A549 (cell line): ENCODE measurements around the gene RIMS3. TPM values are rescaled to one million over a fixed set of nuclear protein-coding genes. Genes with fewer than 3 reads are reported as not detected.

Experiments
- ATAC-seq, 2 experiments: fragments of 200-7000 bp in 1 of 2; fragments of >200 bp in 1 of 2; cut with Nextera tagmentation in 1 of 2; cut with Tn5 transposase in 1 of 2; 3 replicates each; pipeline versions ENCODE4 v1.8.0 to v1.9.1; 2018 to 2020; ENCODE audit warnings: mild to moderate bottlenecking in 1 of 2, moderate library complexity in 1 of 2
- CTCF ChIA-PET: fragments of 300-600 bp; sonication (Branson Sonifier 250); formaldehyde crosslinking; extraction: SDS; loops from one replicate; lab custom pipeline; 2021; ENCODE audit warnings: antibody characterized with exemption, inconsistent platforms; lab: Yijun Ruan, JAX
- POLR2A ChIA-PET: fragments of 350-600 bp; formaldehyde crosslinking; extraction: SDS; loops from one replicate; lab custom pipeline; 2021; ENCODE audit warnings: antibody characterized with exemption, inconsistent platforms; lab: Yijun Ruan, JAX
- DNase-seq, 2 experiments: peaks; one replicate each; pipeline versions ENCODE4 v3.0.0 to v3.0.0-alpha.2; 2011 to 2016; ENCODE audit warnings: low read depth in 1 of 2, low spot score in 1 of 2
- FAIRE-seq: peaks from 2 replicates; lab custom pipeline; 2011; peaks lifted over from hg19 to GRCh38; lab: Jason Lieb, UNC
- H3K27ac ChIP-seq, 2 experiments: fragments of >200 bp; sonication (Bioruptor Twin); formaldehyde crosslinking; 3 replicates each; pipeline ENCODE4 v1.5.1; 2016 to 2017
- H3K4me1 ChIP-seq: fragments of >200 bp; sonication (Bioruptor Twin); formaldehyde crosslinking; 3 replicates; pipeline ENCODE4 v1.6.1; 2016
- H3K4me2 ChIP-seq: fragments of >200 bp; sonication (Bioruptor Twin); formaldehyde crosslinking; 3 replicates; pipeline ENCODE4 v1.6.1; 2016
- H3K4me3 ChIP-seq: fragments of >200 bp; sonication (Bioruptor Twin); formaldehyde crosslinking; 3 replicates; pipeline ENCODE4 v1.5.1; 2016
- H3K9me3 ChIP-seq: fragments of >200 bp; sonication (Bioruptor Twin); formaldehyde crosslinking; 3 replicates; pipeline ENCODE4 v1.6.1; 2016
- CBX2 ChIP-seq: fragments of 200-600 bp; sonication (generic); IDR thresholded peaks from 2 replicates; pipeline ENCODE4 v1.6.1; 2016; ENCODE audit warnings: low read depth, mild to moderate bottlenecking, borderline replicate concordance
- CHD2 ChIP-seq: fragments of 150-350 bp; IDR thresholded peaks from 2 replicates; pipeline ENCODE4 v1.6.1; 2014; ENCODE audit warnings: low read length; ENCODE audit not compliant: partially characterized antibody
- CHD4 ChIP-seq: fragments of 200-600 bp; sonication (generic); IDR thresholded peaks from 2 replicates; pipeline ENCODE4 v1.6.1; 2016; ENCODE audit warnings: antibody characterized with exemption, mild to moderate bottlenecking, borderline replicate concordance
- CTCF ChIP-seq: fragments of >200 bp; sonication (Bioruptor Twin); formaldehyde crosslinking; IDR thresholded peaks from 3 replicates; pipeline ENCODE4 v1.5.1; 2016
- EHF ChIP-seq: fragments of 250-450 bp; sonication (Bioruptor Pico); IDR thresholded peaks from 2 replicates; pipeline ENCODE4 v1.5.0; 2020; ENCODE audit warnings: mild to moderate bottlenecking
- ELK1 ChIP-seq: fragments of 150-350 bp; IDR thresholded peaks from 2 replicates; pipeline ENCODE4 v1.6.1; 2014; ENCODE audit warnings: low read depth, mild to moderate bottlenecking, low read length
- FOSB ChIP-seq: fragments of 250-450 bp; sonication (Bioruptor Pico); IDR thresholded peaks from 2 replicates; pipeline ENCODE4 v1.5.0; 2020; ENCODE audit warnings: mild to moderate bottlenecking, moderate library complexity
- FOSL2 ChIP-seq, 2 experiments: fragments of 450-650 bp in 1 of 2; fragments of >200 bp in 1 of 2; sonication (Bioruptor Twin) in 1 of 2; formaldehyde crosslinking; IDR thresholded peaks; 2 replicates each; pipeline versions ENCODE4 v1.5.0 to v1.6.1; 2016 to 2020; ENCODE audit warnings: mild to moderate bottlenecking in 1 of 2, moderate library complexity in 1 of 2
- GATA3 ChIP-seq: IDR thresholded peaks from 2 replicates; pipeline ENCODE4 v1.6.1; 2012; ENCODE audit warnings: borderline replicate concordance
- HDAC2 ChIP-seq: fragments of 200-600 bp; sonication (generic); IDR thresholded peaks from 2 replicates; pipeline ENCODE4 v1.6.1; 2016
- HOXB13 ChIP-seq: fragments of 250-450 bp; sonication (Bioruptor Pico); IDR thresholded peaks from 2 replicates; pipeline ENCODE4 v1.5.0; 2020; ENCODE audit warnings: low read depth, mild to moderate bottlenecking, moderate library complexity
- HOXB5 ChIP-seq: fragments of 250-450 bp; sonication (Bioruptor Pico); IDR thresholded peaks from 2 replicates; pipeline ENCODE4 v1.5.0; 2020; ENCODE audit warnings: mild to moderate bottlenecking, moderate library complexity
- KDM1A ChIP-seq: fragments of 200-600 bp; sonication (generic); IDR thresholded peaks from 2 replicates; pipeline ENCODE4 v1.6.1; 2016; ENCODE audit warnings: low read depth, mild to moderate bottlenecking
- MAFK ChIP-seq: fragments of 450-650 bp; IDR thresholded peaks from 2 replicates; pipeline ENCODE4 v1.6.1; 2014; ENCODE audit not compliant: partially characterized antibody
- MAX ChIP-seq: IDR thresholded peaks from 2 replicates; pipeline ENCODE4 v1.6.1; 2012
- MAZ ChIP-seq: fragments of 150-350 bp; IDR thresholded peaks from 2 replicates; pipeline ENCODE4 v1.6.1; 2014; ENCODE audit warnings: antibody characterized with exemption, low read depth, low read length, borderline replicate concordance
- NR3C1 ChIP-seq: fragments of >200 bp; sonication (Bioruptor Twin); formaldehyde crosslinking; IDR thresholded peaks from 3 replicates; pipeline ENCODE4 v1.6.1; 2017
- PHF8 ChIP-seq: fragments of 200-600 bp; sonication (generic); IDR thresholded peaks from 2 replicates; pipeline ENCODE4 v1.6.1; 2016; ENCODE audit warnings: low read depth, mild to moderate bottlenecking, antibody characterized with exemption, moderate library complexity, borderline replicate concordance
- RAD21 ChIP-seq, 2 experiments: fragments of >200 bp in 1 of 2; sonication (Bioruptor Twin) in 1 of 2; formaldehyde crosslinking in 1 of 2; IDR thresholded peaks in 1 of 2; conservative IDR thresholded peaks in 1 of 2; 2 replicates in 1 of 2; 3 replicates in 1 of 2; pipeline ENCODE4 v1.6.1; 2012 to 2018; ENCODE audit warnings: inconsistent platforms in 1 of 2
- REST ChIP-seq: fragments of 200-600 bp; sonication (generic); IDR thresholded peaks from 2 replicates; pipeline ENCODE4 v1.6.1; 2016; ENCODE audit warnings: antibody characterized with exemption, mild to moderate bottlenecking, moderate library complexity
- SMC3 ChIP-seq: fragments of >200 bp; sonication (Bioruptor Twin); formaldehyde crosslinking; IDR thresholded peaks from 3 replicates; pipeline ENCODE4 v1.6.1; 2018; ENCODE audit warnings: inconsistent platforms
- TP53 ChIP-seq: fragments of 250-450 bp; sonication (Bioruptor Pico); IDR thresholded peaks from 2 replicates; pipeline ENCODE4 v1.5.0; 2021; ENCODE audit warnings: mild to moderate bottlenecking, moderate library complexity
- USF2 ChIP-seq: fragments of 450-650 bp; IDR thresholded peaks from 2 replicates; pipeline ENCODE4 v1.6.1; 2014; ENCODE audit warnings: antibody characterized with exemption
- ZFP36 ChIP-seq: fragments of 450-650 bp; IDR thresholded peaks from 2 replicates; pipeline ENCODE4 v1.6.1; 2014; ENCODE audit warnings: borderline replicate concordance; ENCODE audit not compliant: partially characterized antibody
- ZNF302 ChIP-seq: fragments of 250-450 bp; sonication (Bioruptor Pico); IDR thresholded peaks from 2 replicates; pipeline ENCODE4 v1.9.0; 2021; ENCODE audit warnings: inconsistent platforms, mild to moderate bottlenecking, moderate library complexity
- ZSCAN20 ChIP-seq: fragments of 250-450 bp; sonication (Bioruptor Pico); IDR thresholded peaks from 2 replicates; pipeline ENCODE4 v1.8.0; 2022; ENCODE audit warnings: mild to moderate bottlenecking, moderate library complexity
- WGBS: methylation state at CpG from one replicate; pipeline ENCODE4 v1.1.6; 2017; ENCODE audit errors: missing lambda C conversion rate; 5-methylcytosine and 5-hydroxymethylcytosine counted together
- polyA plus RNA-seq, 4 experiments: library from polyadenylated mRNA; depleted of rRNA in 3 of 4; stranded (reverse); fragments of >200 nt; fragmentation: RNase III in 1 of 4; extraction: RNeasy Plus Mini Kit Qiagen cat#74134 plus additional on column Dnase treatment in 1 of 4; gene quantifications; 2 replicates in 3 of 4; 3 replicates in 1 of 4; pipeline ENCODE4 v1.2.3, GENCODE V29; 2011 to 2017

Gene RIMS3
- polyA plus RNA-seq, 2 of the 4 experiments (the other 2 are of a cell fraction): 1.5 to 1.9 TPM

- ATAC-seq (no peak), FAIRE-seq (no peak), DNase-seq (no peak)
- Histone ChIP-seq H3K4me1 (peaks cover 12% of the 10 kb centered on the region), H3K4me3 (no peak overlapping the region), H3K9me3 (no peaks in the 10 kb centered on the region), H3K27ac (no peak overlapping the region), H3K4me2 (no peak overlapping the region)
- ChIA-PET POLR2A (no interaction called here), CTCF (interaction anchor here (0.6 kb wide), 1 partner anchor 111 kb away, joined by 3 read pairs; no protein-coding TSS in a partner anchor)
- TF ChIP-seq REST (no peak), NR3C1 (no peak), CBX2 (no peak), CHD4 (no peak), CTCF (no peak), MAX (no peak), EHF (CRISPR knock-in tag) (no peak), ZNF302 (CRISPR knock-in tag) (no peak), RAD21 (conservative IDR thresholded peaks at IDR 0.05 in 1 of 2, IDR thresholded peaks at IDR 0.05 in 1 of 2) (no peak), ZSCAN20 (CRISPR knock-in tag) (no peak), USF2 (no peak)
- WGBS: 73% methylated on average over 6 of the region's 6 CpGs
These were observed 3.3 kb downstream of the RIMS3 start for GRCh38 chr1:40662151-40662550.

- Histone ChIP-seq H3K9me3 (no peaks in the 10 kb centered on the region), H3K4me1 (peaks cover 12% of the 10 kb centered on the region), H3K4me3 (no peak overlapping the region), H3K27ac (no peak overlapping the region), H3K4me2 (no peak overlapping the region)
- WGBS: 83% methylated on average over 4 of the region's 5 CpGs
- FAIRE-seq: no peak
- CTCF ChIA-PET: interaction anchor here (0.6 kb wide), 1 partner anchor 111 kb away, joined by 3 read pairs; no protein-coding TSS in a partner anchor
- POLR2A ChIA-PET: no interaction called here
- DNase-seq: no peak
- no peak for ATAC-seq
- TF ChIP-seq GATA3 (no peak), REST (no peak), MAZ (no peak), PHF8 (no peak), KDM1A (no peak), CHD4 (no peak), ZFP36 (no peak), ELK1 (no peak), EHF (CRISPR knock-in tag) (no peak), HOXB5 (CRISPR knock-in tag) (no peak), SMC3 (no peak), FOSL2 (IDR thresholded peaks at IDR 0.05) (no peak), FOSL2 (CRISPR knock-in tag; IDR thresholded peaks at IDR 0.05) (no peak), FOSB (CRISPR knock-in tag) (no peak), CHD2 (no peak), TP53 (no peak), MAFK (no peak), HDAC2 (no peak), HOXB13 (CRISPR knock-in tag) (no peak)
These were observed 3.8 kb downstream of the RIMS3 start for GRCh38 chr1:40661678-40662077.
